CD4-positive, alpha-beta T cell (primary cell): Measurements from ENCODE around the gene PDRG1. TPM values are rescaled to one million over a fixed set of nuclear protein-coding genes. Genes with fewer than 3 reads are reported as not detected.

Source experiments
- ATAC-seq: fragments of 200-7000 bp; cut with Tn5 transposase; one replicate; pipeline ENCODE4 v1.10.0; 2022; ENCODE audit warnings: mild to moderate bottlenecking; ENCODE audit not compliant: poor library complexity
- CTCF ChIA-PET: fragments of 350-600 bp; sonication (Branson Sonifier 250); formaldehyde crosslinking; loops from one replicate; lab custom pipeline; 2021; ENCODE audit warnings: antibody characterized with exemption, inconsistent platforms; lab: Charles Lee
- POLR2A ChIA-PET: fragments of 350-600 bp; sonication (Branson Sonifier 250); formaldehyde crosslinking; loops from one replicate; lab custom pipeline; 2021; ENCODE audit warnings: antibody characterized with exemption, inconsistent platforms; lab: Charles Lee
- DNase-seq, 14 experiments: peaks; one replicate each; pipeline ENCODE4 v3.0.0-alpha.2; 2013 to 2020; ENCODE audit warnings: mixed read lengths in 2 of 14
- H3K27ac ChIP-seq, 2 donors: one replicate each; pipeline versions ENCODE4 v1.5.1 to v1.7.0; 2013; ENCODE audit warnings: low read length in 2 of 2, low read depth in 1 of 2, mild to moderate bottlenecking in 1 of 2
- H3K27me3 ChIP-seq, 2 experiments: 1 replicate in 1 of 2; 2 replicates in 1 of 2; pipeline versions ENCODE4 v1.6.1 to v1.7.0; 2013; ENCODE audit warnings: low read length in 2 of 2, control low read depth in 1 of 2, mild to moderate bottlenecking in 1 of 2, moderate library complexity in 1 of 2; ENCODE audit not compliant: insufficient read depth in 2 of 2, control insufficient read depth in 1 of 2
- H3K36me3 ChIP-seq: one replicate; pipeline ENCODE4 v1.6.1; 2013; ENCODE audit warnings: low read length, control low read depth; ENCODE audit not compliant: insufficient read depth
- H3K4me1 ChIP-seq: one replicate; pipeline ENCODE4 v1.6.1; 2013; ENCODE audit warnings: low read length, control low read depth; ENCODE audit not compliant: insufficient read depth
- H3K4me3 ChIP-seq: one replicate; pipeline ENCODE4 v1.5.1; 2013; ENCODE audit warnings: mild to moderate bottlenecking, low read length, moderate library complexity
- H3K9me3 ChIP-seq, 2 experiments: 1 replicate in 1 of 2; 2 replicates in 1 of 2; pipeline versions ENCODE4 v1.6.1 to v1.7.0; 2013; ENCODE audit warnings: low read length in 2 of 2, mild to moderate bottlenecking in 2 of 2, control low read depth in 1 of 2, moderate library complexity in 1 of 2; ENCODE audit not compliant: control insufficient read depth in 1 of 2, insufficient read depth in 1 of 2
- H3K27ac Mint-ChIP-seq: one replicate; pipeline ENCODE4 v1.8.0; 2020; ENCODE audit warnings: mixed read lengths
- H3K27me3 Mint-ChIP-seq: one replicate; pipeline ENCODE4 v1.8.0; 2021; ENCODE audit warnings: mixed read lengths
- H3K36me3 Mint-ChIP-seq: one replicate; pipeline ENCODE4 v1.8.0; 2021; ENCODE audit warnings: low read depth, mixed read lengths
- H3K4me1 Mint-ChIP-seq: one replicate; pipeline ENCODE4 v1.8.0; 2021; ENCODE audit warnings: low read depth, mixed read lengths
- H3K4me3 Mint-ChIP-seq: one replicate; pipeline ENCODE4 v1.8.0; 2020; ENCODE audit warnings: mild to moderate bottlenecking, mixed read lengths
- H3K9me3 Mint-ChIP-seq: one replicate; pipeline ENCODE4 v1.8.0; 2020; ENCODE audit warnings: mixed read lengths
- intact Hi-C, 2 experiments: fragments of 100-400 bp; cut with DNase I in 1 of 2; cut with micrococcal nuclease in 1 of 2; formaldehyde crosslinking; loops; one replicate each; pipeline versions ENCODE4 v1.15.1 to v1.9.0; 2023 to 2025; cut with DNase I, micrococcal nuclease
- polyA plus RNA-seq, 2 donors: library from polyadenylated mRNA; unstranded; fragments of 120-200 nt; gene quantifications; one replicate each; pipeline ENCODE4 v1.2.1, GENCODE V29; 2013
- total RNA-seq, 174 experiments: library from RNA in 2 of 174; stranded (reverse) in 2 of 174; gene quantifications; one replicate each; pipeline ENCODE4 v1.2.3 and lab custom pipeline; 2021 to 2026
- TF ChIP-seq, protein P1 (sequence below): fragments of 200-600 bp; IDR thresholded peaks from one replicate; pipeline ENCODE4 v1.8.0; 2022; ENCODE audit warnings: antibody characterized with exemption, mild to moderate bottlenecking

PDRG1 gene
- total RNA-seq (1 to 10 TPM; 6.5 to 7.1 TPM), total RNA-seq (lab: John Stamatoyannopoulos, UW) (8.1 to 41.6 (median 16.9) reads per million in 172 experiments)
- 11.0 TPM for polyA plus RNA-seq (2013, experiment 1 of 2)
- polyA plus RNA-seq (2013, experiment 2 of 2) = 10.5 TPM

DNA sequence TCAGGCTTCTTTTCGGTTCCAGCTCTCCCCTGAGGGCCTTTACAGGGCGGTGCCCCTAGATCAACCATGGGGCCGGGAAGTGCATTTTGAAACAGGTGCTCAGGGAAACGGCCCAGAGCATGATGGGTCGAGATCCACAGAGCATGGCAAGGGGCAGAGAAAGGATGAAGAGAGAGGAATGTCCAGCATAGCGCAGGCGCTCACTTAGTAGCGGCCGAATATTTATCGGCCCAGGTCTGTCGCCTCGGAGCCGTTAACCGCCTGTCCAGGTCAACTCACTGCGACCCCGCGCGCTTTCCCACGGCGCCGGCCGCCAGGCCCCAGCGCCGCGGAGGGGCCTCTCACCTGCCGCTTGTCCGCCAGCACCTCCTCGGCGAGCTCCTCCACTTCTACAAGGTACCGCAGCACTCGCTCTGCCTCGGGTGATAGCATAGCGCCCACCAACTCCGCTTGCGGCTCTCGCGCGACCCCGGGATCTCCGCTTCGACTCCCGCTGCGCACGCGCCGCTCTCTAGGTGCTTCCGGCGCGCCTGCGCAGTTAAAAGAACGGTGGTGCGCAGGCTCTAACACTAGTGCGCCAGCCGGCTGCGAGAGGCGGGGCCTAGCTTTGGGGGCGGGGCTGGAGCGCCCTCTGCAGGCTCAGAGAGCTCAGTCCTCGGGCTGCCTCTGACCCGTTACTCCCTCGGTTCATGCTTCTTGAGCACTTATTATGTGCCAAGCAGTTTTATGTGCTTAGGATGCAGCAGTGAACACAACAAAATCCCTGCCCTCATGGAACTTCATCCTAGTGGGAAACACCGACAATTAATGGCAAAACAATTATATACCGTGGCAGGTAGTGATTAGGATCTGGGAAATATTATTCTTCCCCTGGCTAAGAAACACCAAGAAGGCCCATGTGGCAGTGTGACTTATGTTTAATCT, at the start of gene PDRG1:
Gene PDRG1, minus strand, starts transcription at position 517 of the 924 bp plus-strand sequence. Its CDS starts 85 bp downstream, at position 432.
- ATAC-seq = peak; percentile 99
- peaks cover 46% of the 10 kb centered on the region for H3K36me3 Mint-ChIP-seq
- H3K27ac ChIP-seq = peak within 1 kb of the TSS in 1 of 2 donors; percentile 10
- peaks cover 0 to 6% of the 10 kb centered on the region in 2 experiments for H3K27me3 ChIP-seq
- ChIA-PET CTCF (interaction anchor here (0.5 to 2.3 kb wide), 15 partner anchors 10 to 164 kb away, joined by 3 to 23 read pairs (median 3); partner anchors contain the start of gene XKR7), POLR2A (interaction anchor here (1.0 to 1.6 kb wide), 4 partner anchors 72 to 158 kb away, joined by 3 to 5 read pairs (median 4); partner anchors contain the start of gene TM9SF4)
- peaks cover 35% of the 10 kb centered on the region for H3K4me1 Mint-ChIP-seq
- H3K27me3 Mint-ChIP-seq = peaks cover 20% of the 10 kb centered on the region
- peak within 1 kb of the TSS; percentile 98 for H3K4me3 Mint-ChIP-seq
- H3K27ac Mint-ChIP-seq = peak within 1 kb of the TSS; percentile 84
- no peaks in the 10 kb centered on the region for H3K9me3 ChIP-seq
- TF ChIP-seq, protein P1, sequence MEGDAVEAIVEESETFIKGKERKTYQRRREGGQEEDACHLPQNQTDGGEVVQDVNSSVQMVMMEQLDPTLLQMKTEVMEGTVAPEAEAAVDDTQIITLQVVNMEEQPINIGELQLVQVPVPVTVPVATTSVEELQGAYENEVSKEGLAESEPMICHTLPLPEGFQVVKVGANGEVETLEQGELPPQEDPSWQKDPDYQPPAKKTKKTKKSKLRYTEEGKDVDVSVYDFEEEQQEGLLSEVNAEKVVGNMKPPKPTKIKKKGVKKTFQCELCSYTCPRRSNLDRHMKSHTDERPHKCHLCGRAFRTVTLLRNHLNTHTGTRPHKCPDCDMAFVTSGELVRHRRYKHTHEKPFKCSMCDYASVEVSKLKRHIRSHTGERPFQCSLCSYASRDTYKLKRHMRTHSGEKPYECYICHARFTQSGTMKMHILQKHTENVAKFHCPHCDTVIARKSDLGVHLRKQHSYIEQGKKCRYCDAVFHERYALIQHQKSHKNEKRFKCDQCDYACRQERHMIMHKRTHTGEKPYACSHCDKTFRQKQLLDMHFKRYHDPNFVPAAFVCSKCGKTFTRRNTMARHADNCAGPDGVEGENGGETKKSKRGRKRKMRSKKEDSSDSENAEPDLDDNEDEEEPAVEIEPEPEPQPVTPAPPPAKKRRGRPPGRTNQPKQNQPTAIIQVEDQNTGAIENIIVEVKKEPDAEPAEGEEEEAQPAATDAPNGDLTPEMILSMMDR = peak; percentile 80
- H3K36me3 ChIP-seq = peaks cover 30% of the 10 kb centered on the region
- peaks cover 26% of the 10 kb centered on the region for H3K4me1 ChIP-seq
- DNase-seq = peak; percentile 93 to 99 (median 97)
- H3K9me3 Mint-ChIP-seq = no peaks in the 10 kb centered on the region
- intact Hi-C loops = loop anchor here (1.0 to 10.0 kb wide), 8 partner anchors 15 to 1713 kb away; partner anchors contain the start of genes ACTL10 (in 1 of the 2), C20orf144 (in 1 of the 2), PLAGL2 (in 1 of the 2) and POFUT1 (in 1 of the 2)
- H3K4me3 ChIP-seq = peak within 1 kb of the TSS; percentile 92

DNA sequence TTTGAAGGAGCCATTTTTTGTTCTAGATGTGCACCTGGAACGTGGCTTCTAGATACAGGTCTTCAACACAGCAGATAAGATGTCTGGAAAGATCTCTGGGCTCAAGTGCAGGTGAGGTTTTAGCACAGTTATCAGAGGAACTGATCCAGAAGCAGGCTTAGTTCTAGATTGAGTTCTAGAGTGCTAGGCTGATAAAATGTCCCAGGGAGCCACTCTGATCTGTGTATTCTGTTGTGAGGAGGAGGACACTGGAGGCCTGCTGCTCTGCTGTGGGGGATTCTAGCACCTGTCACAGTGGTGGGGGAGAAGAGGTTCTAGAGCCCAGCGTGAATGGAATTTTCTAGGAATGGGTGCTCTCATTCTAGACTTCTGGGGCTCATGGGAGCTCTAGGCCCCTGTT, 46.4 kb upstream of the PDRG1 start:
- Mint-ChIP-seq H3K27me3 (peaks cover 31% of the 10 kb centered on the region), H3K4me1 (no peaks in the 10 kb centered on the region), H3K4me3 (no peak overlapping the region), H3K9me3 (no peaks in the 10 kb centered on the region), H3K36me3 (no peaks in the 10 kb centered on the region), H3K27ac (no peak overlapping the region)
- DNase-seq (no peak), ATAC-seq (no peak)
- intact Hi-C loops = no loop called here
- peaks cover 0 to 12% of the 10 kb centered on the region in 2 experiments for H3K9me3 ChIP-seq
- H3K27me3 ChIP-seq = peaks cover 12 to 31% of the 10 kb centered on the region in 2 experiments
- CTCF ChIA-PET = no interaction called here
- TF ChIP-seq, protein P1 = no peak
- no peak overlapping the region for H3K4me3 ChIP-seq
- H3K27ac ChIP-seq = no peak overlapping the region
- H3K4me1 ChIP-seq = no peaks in the 10 kb centered on the region
- POLR2A ChIA-PET = no interaction called here
- H3K36me3 ChIP-seq = no peaks in the 10 kb centered on the region

DNA sequence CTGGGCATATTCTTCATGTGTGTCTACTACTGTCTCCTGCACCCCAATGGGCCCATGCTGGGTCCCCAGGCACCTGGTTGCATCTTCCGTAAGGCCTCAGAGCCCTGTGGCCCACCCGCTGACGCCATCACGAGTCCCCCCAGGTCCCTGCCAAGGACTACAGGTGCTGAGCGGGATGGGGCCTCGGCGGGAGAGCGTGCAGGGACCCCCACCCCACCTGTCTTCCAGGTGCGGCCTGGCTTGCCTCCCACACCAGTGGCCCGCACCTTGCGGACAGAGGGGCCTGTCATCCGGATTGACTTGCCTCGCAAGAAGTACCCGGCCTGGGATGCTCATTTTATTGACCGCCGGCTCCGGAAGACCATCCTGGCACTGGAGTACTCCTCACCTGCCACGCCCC, 45.1 kb upstream of the PDRG1 start:
- peaks cover 12 to 31% of the 10 kb centered on the region in 2 experiments for H3K27me3 ChIP-seq
- H3K9me3 ChIP-seq = peaks cover 0 to 12% of the 10 kb centered on the region in 2 experiments
- H3K27ac ChIP-seq = no peak overlapping the region
- ATAC-seq = no peak
- intact Hi-C loops = no loop called here
- TF ChIP-seq, protein P1 = no peak
- no peaks in the 10 kb centered on the region for H3K36me3 ChIP-seq
- ChIA-PET CTCF (no interaction called here), POLR2A (no interaction called here)
- H3K4me1 ChIP-seq = no peaks in the 10 kb centered on the region
- H3K4me1 Mint-ChIP-seq = no peaks in the 10 kb centered on the region
- H3K9me3 Mint-ChIP-seq = no peaks in the 10 kb centered on the region
- no peak overlapping the region for H3K4me3 ChIP-seq
- no peaks in the 10 kb centered on the region for H3K36me3 Mint-ChIP-seq
- H3K4me3 Mint-ChIP-seq = no peak overlapping the region
- DNase-seq = no peak
- H3K27ac Mint-ChIP-seq = no peak overlapping the region
- peaks cover 41% of the 10 kb centered on the region for H3K27me3 Mint-ChIP-seq
